HG02970 (cell line): ENCODE data around the gene COMP.
"Not testable (repeated sequence)": the region's sequence is repeated elsewhere in the genome, so short reads cannot be mapped to it uniquely, and the experiment has no call there.

Experiments
- ATAC-seq: cut with Tn5 transposase; IDR thresholded peaks from one replicate; pipeline ENCODE4 v1.9.1; 2021; ENCODE audit warnings: mild to moderate bottlenecking, moderate library complexity, moderate number of reproducible peaks; ENCODE audit not compliant: unreplicated experiment, low FRiP score

Gene COMP

DNA sequence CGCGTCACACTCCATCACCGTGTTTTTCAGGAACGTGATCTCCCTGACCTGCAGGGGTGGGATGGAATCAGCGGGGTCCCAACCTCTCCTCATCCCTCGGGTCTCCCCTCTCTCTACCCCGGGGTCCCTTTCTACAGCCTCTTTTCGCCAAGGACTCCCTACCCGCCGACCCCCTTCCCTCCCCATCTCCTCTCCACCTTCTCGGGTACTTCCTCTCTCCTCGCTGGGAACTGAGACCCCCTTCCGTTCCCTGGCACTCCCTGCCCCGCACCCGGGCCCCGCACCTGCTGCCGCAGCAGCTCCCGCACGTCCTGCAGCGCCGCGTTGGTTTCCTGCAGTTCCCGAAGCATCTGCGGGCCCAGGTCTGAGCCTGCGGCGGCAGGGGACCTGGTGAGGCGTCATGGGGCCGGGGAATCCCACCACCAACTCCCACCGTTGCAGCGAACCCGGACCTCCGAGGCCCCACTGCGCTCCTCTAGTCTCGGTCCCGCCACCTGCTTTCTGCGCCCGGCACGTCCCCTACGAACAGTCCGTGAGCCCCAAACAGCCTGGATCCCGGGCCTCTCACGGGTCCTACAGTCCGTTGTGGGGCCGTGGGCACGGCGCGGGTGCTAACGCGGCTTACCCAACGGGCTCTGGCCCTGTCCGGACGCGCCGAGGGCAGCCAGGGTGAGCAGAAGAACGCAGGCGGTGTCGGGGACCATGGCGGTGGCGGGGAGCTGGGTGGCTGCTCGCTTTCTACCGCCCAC lies at the start of gene COMP:
COMP (minus strand) TSS at position 740 of the 749 bp plus-strand sequence; CDS start at position 704, 36 bp downstream.
- ATAC-seq: no peak

DNA sequence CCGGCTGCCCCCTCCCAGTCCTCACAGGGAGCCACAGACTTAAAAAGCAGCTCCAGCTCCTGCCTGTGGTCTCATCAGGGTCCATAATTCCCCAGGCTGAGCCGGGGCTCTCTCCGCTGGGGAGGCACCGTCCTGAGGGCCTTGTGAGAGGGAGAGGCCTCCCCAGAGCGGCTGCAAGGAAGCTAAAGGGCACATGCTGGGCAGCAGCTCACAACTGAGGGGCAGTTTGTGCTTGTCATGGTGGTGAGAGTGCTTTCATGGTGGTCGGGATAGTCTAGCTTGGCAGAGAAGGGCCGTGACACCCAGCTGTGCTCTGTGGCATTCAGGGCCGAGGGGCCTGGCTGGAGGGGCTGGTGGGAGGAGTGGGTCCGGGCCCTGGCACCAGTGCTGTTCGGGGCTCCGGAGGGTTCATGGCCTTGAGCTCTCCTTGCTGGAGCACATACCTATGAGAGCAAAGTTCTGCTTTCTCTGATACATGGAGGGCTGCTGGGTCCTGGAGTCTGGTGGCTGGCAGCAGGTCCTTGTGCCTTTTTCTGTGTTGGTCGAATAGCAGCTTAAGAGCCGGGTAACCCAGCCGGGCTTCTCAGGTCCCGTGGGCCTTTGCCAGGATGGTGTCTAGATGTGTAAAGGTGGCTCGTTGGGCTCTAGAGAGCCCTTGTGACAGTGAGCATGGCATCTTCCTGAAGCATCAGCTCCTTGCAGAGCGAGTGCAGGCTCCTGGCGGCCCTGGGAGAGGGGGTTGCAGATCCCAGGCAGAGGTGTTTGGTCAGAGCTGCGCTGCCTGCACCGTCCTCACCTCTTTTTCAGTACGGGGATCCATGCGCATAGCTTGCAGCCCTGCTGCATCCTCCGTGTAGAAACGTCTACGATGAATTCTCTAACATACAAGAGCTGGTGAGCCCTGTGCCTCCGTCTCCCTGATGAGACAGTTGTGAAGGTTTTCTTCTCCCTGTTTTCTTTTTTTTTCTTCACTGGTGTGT lies 49.5 kb upstream of the COMP start:
- no peak for ATAC-seq

DNA sequence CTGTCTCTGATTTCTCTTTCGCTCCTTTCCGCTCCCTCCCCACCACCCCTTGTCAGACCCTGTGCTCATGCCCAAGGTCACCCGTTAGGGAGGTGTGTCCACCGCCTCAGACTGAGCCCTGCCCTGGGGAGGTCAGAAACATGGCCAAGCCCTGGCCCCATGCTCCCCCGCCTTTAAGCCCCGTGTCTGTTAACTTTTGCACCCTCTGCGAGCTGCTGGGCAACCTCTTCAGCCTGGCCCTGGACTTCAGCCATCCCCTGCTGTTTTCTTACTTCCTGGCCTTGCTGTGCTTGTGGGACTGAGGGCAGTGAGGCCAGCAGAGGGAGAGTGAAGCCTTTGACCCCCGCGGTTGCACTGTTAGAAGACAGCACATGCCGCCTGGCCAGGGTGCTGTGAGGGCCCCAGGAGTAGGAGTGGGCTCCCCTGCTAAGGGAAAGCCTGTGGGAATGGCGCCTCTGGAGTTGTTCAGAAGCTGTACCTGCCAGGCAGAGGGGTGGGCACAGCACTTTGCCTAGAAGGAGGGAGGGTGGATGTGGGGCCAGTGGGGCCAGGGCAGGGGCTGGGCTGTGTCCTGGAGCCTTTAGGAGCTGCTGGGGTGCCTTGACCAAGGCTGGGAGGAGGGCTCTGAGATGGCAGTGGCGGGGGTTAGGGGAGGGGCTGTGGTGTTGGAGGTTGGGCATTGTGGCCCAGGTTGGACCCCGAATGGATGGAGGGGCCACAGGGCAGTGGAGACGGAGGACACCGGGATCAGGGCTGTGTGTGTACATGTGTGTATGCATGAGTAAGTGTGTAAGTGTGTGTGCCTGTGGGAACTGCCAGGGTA lies 48.6 kb upstream of the COMP start:
- no peak for ATAC-seq

GRCh38 chr19:18834644-18834984 lies 43.5 kb upstream of the COMP start:
- ATAC-seq: no peak

- ATAC-seq: no peak
Observed at GRCh38 chr19:18833849-18834643, 42.9 kb upstream of the COMP start.

DNA sequence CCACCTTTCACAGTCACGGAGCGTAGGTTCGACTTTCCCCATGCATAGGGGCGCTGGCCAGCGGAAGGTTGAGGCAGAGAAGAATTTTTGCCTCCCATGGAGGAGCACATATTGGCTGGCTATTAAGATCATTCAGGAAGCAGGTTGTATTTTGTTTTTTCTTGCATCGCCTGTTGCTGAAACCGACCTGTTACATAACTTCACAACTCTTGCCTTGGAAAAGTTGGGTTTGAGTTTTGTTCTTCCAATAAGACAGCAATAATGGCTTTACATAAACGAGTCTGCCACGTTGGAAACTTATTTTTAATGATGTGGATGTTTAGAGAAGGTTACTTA lies 42.0 kb upstream of the COMP start:
- ATAC-seq: no peak

DNA sequence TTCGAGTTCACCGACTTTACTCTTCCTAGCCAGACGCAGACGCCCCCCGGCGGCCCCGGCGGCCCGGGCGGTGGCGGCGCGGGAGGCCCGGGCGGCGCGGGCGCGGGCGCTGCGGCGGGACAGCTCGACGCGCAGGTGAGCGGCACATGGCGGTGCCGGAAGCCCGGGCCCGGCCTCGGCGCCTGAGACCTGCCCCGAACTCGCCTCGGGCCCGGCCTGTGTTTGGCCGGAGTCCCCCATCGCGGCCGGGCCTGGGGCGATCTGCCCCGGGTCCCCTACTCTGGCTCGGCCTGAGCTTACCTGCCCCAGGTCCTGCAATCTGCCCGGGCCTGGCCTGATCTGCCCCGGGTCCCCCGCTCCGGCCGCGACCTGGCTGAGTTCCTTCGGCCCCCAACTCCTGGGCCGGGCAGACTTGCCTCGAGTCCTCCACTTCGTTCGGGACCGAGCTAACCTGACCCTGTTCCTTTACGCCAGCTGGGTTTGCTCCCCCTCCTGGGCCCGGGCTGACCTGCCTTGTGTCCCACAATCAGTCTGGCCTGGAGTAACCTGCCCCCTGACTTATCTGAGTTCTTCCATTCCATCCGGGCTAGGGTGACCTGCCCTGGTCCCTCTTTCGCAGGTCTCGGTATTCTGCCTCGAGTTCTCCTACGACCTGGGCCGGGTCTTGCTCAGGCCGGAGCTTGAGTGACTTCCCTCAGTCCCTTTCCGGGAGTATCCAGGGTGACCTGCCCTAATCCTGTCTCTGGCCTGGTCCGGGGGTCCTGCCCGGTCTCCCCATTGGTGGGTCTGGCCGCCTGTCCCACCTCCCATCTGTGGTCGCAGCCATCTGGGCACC lies 41.4 kb upstream of the COMP start:
- peak; percentile 32 for ATAC-seq

- ATAC-seq: peak; percentile 63
Observed at GRCh38 chr19:18831524-18832305, 40.6 kb upstream of the COMP start, which contains the start of gene UPF1. Gene UPF1, plus strand, starts transcription at chr19:18831959. Its CDS starts 251 bp downstream, at chr19:18832210.

DNA sequence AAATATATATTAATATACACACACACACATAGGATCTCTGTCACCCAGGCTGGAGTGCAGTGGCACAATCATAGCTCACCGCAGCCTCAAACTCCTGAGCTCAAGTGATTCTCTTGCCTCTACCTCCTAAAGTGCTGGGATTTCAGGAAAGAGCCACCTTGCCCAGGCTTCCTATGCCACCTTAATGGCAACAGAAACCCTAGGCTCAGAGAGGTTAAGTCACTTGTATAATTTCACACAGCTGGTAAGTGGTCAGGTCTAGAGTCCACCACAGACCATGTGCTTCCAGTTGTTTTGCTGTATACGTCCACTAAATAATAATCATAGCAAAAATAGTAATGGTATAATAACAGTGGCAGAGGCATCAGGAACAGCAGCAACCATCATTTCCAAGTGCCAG lies 39.4 kb upstream of the COMP start:
- no peak for ATAC-seq

DNA sequence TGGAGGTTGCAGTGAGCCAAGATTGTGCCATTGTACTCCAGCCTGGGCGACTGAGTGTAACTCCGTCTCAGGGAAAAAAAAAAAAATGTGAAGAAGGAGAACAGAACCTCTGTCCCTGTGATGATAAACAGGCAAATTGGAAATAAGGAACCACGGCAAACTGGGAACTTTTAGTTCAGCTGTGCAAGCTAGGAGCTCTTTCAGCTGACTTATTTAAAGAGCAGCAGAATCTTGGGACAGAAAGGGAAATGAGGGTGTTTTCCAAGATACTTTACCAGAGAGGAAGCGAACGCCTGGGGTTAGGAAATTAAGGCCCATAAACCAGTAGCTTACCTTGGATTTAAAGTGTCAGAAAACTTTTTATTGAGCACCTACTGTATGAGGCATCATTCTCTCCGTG lies 37.7 kb upstream of the COMP start:
- no peak for ATAC-seq

DNA sequence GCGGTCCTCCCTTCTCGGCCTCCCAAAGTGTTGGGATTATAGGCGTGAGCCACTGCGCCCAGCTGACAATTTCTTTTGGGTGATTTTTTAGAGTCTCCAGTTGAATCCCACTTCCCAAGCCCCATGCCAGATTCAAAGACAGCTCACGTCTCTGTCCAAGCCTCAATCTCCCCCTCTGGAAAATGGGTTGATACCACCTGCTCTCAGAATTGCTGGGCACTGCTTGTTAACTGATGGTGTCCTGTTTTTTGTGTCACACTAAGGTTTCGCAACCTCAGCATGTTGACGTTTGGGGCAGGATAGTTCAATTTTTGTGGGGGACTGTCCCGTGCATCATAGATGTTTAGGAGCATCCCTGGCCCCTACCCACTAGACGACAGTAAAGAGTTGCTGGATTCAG lies 26.5 kb upstream of the COMP start:
- ATAC-seq: no peak

GRCh38 chr19:18816645-18817044 lies 25.5 kb upstream of the COMP start:
- not testable (repeated sequence) for ATAC-seq

GRCh38 chr19:18815673-18816072 lies 24.6 kb upstream of the COMP start:
- ATAC-seq: no peak

- no peak for ATAC-seq
Observed at GRCh38 chr19:18814063-18814462, 23.0 kb upstream of the COMP start.

GRCh38 chr19:18811638-18812037 lies 20.5 kb upstream of the COMP start:
- ATAC-seq: not testable (repeated sequence)

DNA sequence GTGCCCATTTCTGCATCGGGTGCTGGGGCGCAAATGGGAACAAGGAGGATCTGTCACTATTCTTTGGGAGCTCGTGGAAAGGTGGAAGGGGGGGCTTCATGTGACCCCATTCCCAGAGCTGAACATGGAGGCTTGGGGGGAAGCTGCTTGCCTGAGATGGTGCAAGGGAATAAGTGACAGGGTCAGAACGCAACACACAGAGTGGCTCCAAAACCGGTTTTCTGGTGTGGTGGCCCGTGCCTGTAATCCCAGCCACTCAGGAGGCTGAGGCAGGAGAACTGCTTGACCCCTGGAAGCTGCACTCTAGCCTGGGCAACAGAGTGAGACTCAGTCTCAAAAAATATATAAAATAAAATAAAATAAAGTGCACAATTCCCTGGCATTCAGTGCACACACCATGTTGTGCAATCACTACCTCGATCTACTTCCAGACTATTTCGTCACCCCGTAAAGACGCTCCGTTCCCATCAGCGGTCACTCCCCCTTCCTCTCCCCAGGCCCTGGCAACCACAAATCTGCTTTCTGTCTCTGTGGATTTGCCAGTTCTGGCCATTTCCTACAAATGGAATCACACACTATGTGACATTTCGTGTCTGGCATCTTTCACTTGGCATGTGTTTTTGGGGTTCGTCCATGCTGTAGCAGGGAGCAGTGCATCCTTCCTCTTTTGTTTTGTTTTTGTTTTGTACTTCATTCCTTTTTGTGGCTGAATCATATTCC lies 18.2 kb upstream of the COMP start:
- no peak for ATAC-seq

DNA sequence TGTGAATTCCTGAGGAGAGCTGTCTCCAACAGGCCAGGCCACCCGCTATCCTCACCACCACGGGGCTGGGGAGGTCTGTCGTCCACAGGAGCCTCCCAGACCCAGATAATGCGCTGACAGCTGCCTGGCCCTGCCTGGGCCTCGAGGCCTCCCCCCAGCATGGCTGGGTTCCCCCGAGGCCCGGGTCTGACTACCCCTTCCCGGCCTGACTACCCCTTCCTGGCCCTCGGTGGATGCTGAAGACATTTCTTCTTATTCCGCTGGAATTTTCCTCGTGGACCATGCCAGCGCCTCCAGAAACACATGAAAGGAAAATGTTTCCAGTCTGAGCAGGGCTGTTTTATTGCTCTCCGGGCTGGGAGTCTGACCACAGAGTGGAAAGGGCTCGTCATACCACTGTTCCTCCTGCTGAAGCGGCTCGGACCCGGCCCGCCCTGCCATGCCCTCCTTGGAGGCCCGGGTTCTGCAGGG lies 16.8 kb upstream of the COMP start:
- ATAC-seq: no peak

DNA sequence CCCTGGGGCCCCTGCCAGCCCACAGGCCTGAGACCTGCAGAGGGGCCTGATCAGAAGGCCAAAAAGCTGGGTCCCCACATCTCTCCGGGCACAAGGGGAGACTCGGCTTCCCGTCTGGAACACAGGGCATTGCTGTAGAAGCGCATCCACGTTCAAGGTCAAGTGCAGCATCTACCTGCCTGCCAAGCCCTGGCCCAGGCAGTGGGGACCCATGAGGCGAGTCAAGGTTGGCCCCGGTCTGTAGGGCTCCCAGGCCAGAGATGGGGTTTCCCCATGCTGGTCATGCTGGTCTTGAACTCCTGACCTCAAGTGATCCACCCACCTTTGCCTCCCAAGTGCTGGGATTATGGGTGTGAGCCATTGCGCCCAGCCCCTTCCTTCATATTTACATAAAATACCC lies 13.5 kb upstream of the COMP start:
- ATAC-seq: no peak
